Spleen (tissue), 11 donors: ENCODE results near the gene FUT3. TPM values are rescaled to one million over a fixed set of nuclear protein-coding genes. Genes with fewer than 3 reads are reported as not detected.

ENCODE experiments used
- DNase-seq: peaks from one replicate; pipeline ENCODE4 v3.0.0-alpha.2; 2020
- H3K27ac ChIP-seq, 8 donors: fragments of 200-600 bp; sonication (generic) in 7 of 8; 1 replicate in 4 of 8; 2 replicates in 4 of 8; pipeline versions ENCODE4 v1.5.0 to v1.8.0; 2016 to 2021; ENCODE audit warnings: inconsistent platforms in 4 of 8, mild to moderate bottlenecking in 4 of 8, moderate library complexity in 1 of 8
- H3K27me3 ChIP-seq, 7 donors: fragments of 200-600 bp; sonication (generic) in 6 of 7; replicated peaks in 1 of 7; 1 replicate in 4 of 7; 2 replicates in 3 of 7; pipeline versions ENCODE4 v1.5.0 to v1.8.0; 2016 to 2021; ENCODE audit warnings: inconsistent platforms in 3 of 7, mild to moderate bottlenecking in 1 of 7
- H3K36me3 ChIP-seq, 6 donors: fragments of 200-600 bp; sonication (generic) in 5 of 6; 1 replicate in 4 of 6; 2 replicates in 2 of 6; pipeline versions ENCODE4 v1.5.0 to v1.8.0; 2016 to 2021; ENCODE audit warnings: inconsistent platforms in 2 of 6
- H3K4me1 ChIP-seq, 6 donors: fragments of 200-600 bp; sonication (generic) in 5 of 6; 1 replicate in 3 of 6; 2 replicates in 3 of 6; pipeline versions ENCODE4 v1.5.0 to v1.8.0; 2016 to 2021; ENCODE audit warnings: inconsistent platforms in 3 of 6
- H3K4me3 ChIP-seq, 8 donors: fragments of 200-600 bp; sonication (generic) in 7 of 8; 1 replicate in 4 of 8; 2 replicates in 4 of 8; pipeline versions ENCODE4 v1.5.0 to v1.8.0; 2016 to 2021; ENCODE audit warnings: inconsistent platforms in 4 of 8, mild to moderate bottlenecking in 4 of 8, moderate library complexity in 2 of 8
- H3K9me3 ChIP-seq, 8 donors: fragments of 200-600 bp; sonication (generic) in 7 of 8; 1 replicate in 4 of 8; 2 replicates in 4 of 8; pipeline versions ENCODE4 v1.5.0 to v1.8.0; 2016 to 2021; ENCODE audit warnings: inconsistent platforms in 4 of 8
- CTCF ChIP-seq, 11 experiments: fragments of 200-600 bp in 7 of 11; fragments of 450-650 bp in 4 of 11; sonication (generic) in 4 of 11; IDR thresholded peaks in 8 of 11; conservative IDR thresholded peaks in 3 of 11; 1 replicate in 7 of 11; 2 replicates in 4 of 11; pipeline versions ENCODE4 v1.4.0 to v1.8.0; 2016 to 2021; ENCODE audit warnings: antibody characterized with exemption in 11 of 11, inconsistent platforms in 4 of 11, mild to moderate bottlenecking in 1 of 11
- POLR2A ChIP-seq, 3 donors: fragments of 450-650 bp; IDR thresholded peaks; one replicate each; pipeline ENCODE4 v1.5.1; 2017; ENCODE audit warnings: antibody characterized with exemption in 3 of 3, mild to moderate bottlenecking in 1 of 3
- POLR2AphosphoS5 ChIP-seq, 3 donors: sonication (generic); formaldehyde crosslinking; IDR thresholded peaks; one replicate each; pipeline ENCODE4 v1.5.1; 2017; ENCODE audit warnings: antibody characterized with exemption in 3 of 3
- WGBS, 5 donors: extraction: QIAGEN DNeasy Blood & Tissue Kit in 3 of 5; methylation state at CpG; one replicate each; pipeline versions ENCODE4 v1.1.5 to v1.1.7; 2013 to 2018; 5-methylcytosine and 5-hydroxymethylcytosine counted together
- intact Hi-C: fragments of 100-400 bp; cut with DNase I; formaldehyde crosslinking; loops from one replicate; pipeline ENCODE4 v1.15.0; 2023; ENCODE audit warnings: low total_unique reads
- polyA plus RNA-seq, 3 donors: library from polyadenylated mRNA; stranded (reverse); fragments of 200-250 nt; gene quantifications; one replicate each; pipeline ENCODE4 v1.2.1, GENCODE V29; 2013
- total RNA-seq, 7 donors: library from RNA; depleted of rRNA in 3 of 7; stranded (reverse); fragments of >200 nt in 3 of 7; fragmentation: NEBNext Ultra II Directional in 4 of 7; extraction: Animal tissue kit (Norgen Biotek cat#: 25700) in 4 of 7; gene quantifications; one replicate each; pipeline versions ENCODE4 v1.1.0 to v1.2.1, GENCODE V29; 2016 to 2021
- donor health status: healthy with polysubstance abuse.
- donor health status: DM: no; HTN: no; CAD: no; lungs with moderate emphysema.
- donor health status: DM: no; HTN: no; CAD: no.
- donor health status: Bipolar disorder and iron deficiency.
- donor health status: healthy.
- donor health status: DM: no; HTN: no; CAD: no.
- donor health status: DM: yes; HTN: yes; CAD: no.

FUT3 gene
- total and polyA plus RNA-seq, 10 donors, result 0.06 to 0.12 TPM; not detected in 8

- no peak for TF ChIP-seq POLR2A (IDR thresholded peaks at IDR 0.05)
- no peak for TF ChIP-seq CTCF (IDR thresholded peaks at IDR 0.05 in 8 of 11, conservative IDR thresholded peaks at IDR 0.05 in 3 of 11)
- TF ChIP-seq POLR2AphosphoS5 (IDR thresholded peaks at IDR 0.05), result no peak
- peaks cover 0 to 4% (median 0%) of the 10 kb centered on the region in 8 donors for H3K9me3 ChIP-seq
- H3K27ac ChIP-seq, result no peak overlapping the region
- peaks cover 0 to 21% (median 0%) of the 10 kb centered on the region in 7 donors for H3K27me3 ChIP-seq
- H3K4me3 ChIP-seq, result no peak overlapping the region
- intact Hi-C loops, result no loop called here
- no peak for DNase-seq
- WGBS, 5 donors, result 57 to 77% (median 70%) methylated on average over 29 to 30 of the region's 30 CpGs
- peaks cover 0 to 12% (median 10%) of the 10 kb centered on the region in 6 donors for H3K4me1 ChIP-seq
- H3K36me3 ChIP-seq, result no peaks in the 10 kb centered on the region
These were observed 28.9 kb downstream of the FUT3 start for GRCh38 chr19:5822181-5822844.

- intact Hi-C loops, result no loop called here
- no peak for TF ChIP-seq CTCF (IDR thresholded peaks at IDR 0.05 in 8 of 11, conservative IDR thresholded peaks at IDR 0.05 in 3 of 11)
- no peak for TF ChIP-seq POLR2AphosphoS5 (IDR thresholded peaks at IDR 0.05)
- no peak for TF ChIP-seq POLR2A (IDR thresholded peaks at IDR 0.05)
- peaks cover 0 to 4% (median 0%) of the 10 kb centered on the region in 8 donors for H3K9me3 ChIP-seq
- no peaks in the 10 kb centered on the region for H3K36me3 ChIP-seq
- H3K4me3 ChIP-seq, result no peak overlapping the region
- H3K27ac ChIP-seq, result no peak overlapping the region
- H3K4me1 ChIP-seq, result peaks cover 0 to 5% (median 3%) of the 10 kb centered on the region in 6 donors
- H3K27me3 ChIP-seq, result peaks cover 0 to 21% (median 0%) of the 10 kb centered on the region in 7 donors
- no peak for DNase-seq
- 57 to 69% (median 67%) methylated on average over 8 of the region's 8 CpGs for WGBS, 5 donors
These were observed 29.6 kb downstream of the FUT3 start for GRCh38 chr19:5821521-5822180.

- 46 to 69% (median 53%) methylated on average over 6 of the region's 6 CpGs for WGBS, 5 donors
These were observed 30.5 kb downstream of the FUT3 start for GRCh38 chr19:5820785-5821184.

More at GRCh38 chr19:5820785-5821184, 30.5 kb downstream of the FUT3 start:
- H3K4me1 ChIP-seq, result no peaks in the 10 kb centered on the region
- H3K4me3 ChIP-seq, result no peak overlapping the region
- intact Hi-C loops, result no loop called here
- H3K27ac ChIP-seq, result no peak overlapping the region
- DNase-seq, result no peak
- H3K36me3 ChIP-seq, result no peaks in the 10 kb centered on the region
- H3K9me3 ChIP-seq, result peaks cover 0 to 4% (median 0%) of the 10 kb centered on the region in 8 donors
- peaks cover 0 to 28% (median 0%) of the 10 kb centered on the region in 7 donors for H3K27me3 ChIP-seq
- no peak for TF ChIP-seq POLR2AphosphoS5 (IDR thresholded peaks at IDR 0.05)
- no peak for TF ChIP-seq CTCF (IDR thresholded peaks at IDR 0.05 in 8 of 11, conservative IDR thresholded peaks at IDR 0.05 in 3 of 11)
- TF ChIP-seq POLR2A (IDR thresholded peaks at IDR 0.05), result no peak
